Stomach (tissue), 4 donors: ENCODE results near the gene SPATA3.

Experiments
- EP300 ChIP-seq: sonication (generic); formaldehyde crosslinking; IDR thresholded peaks from one replicate; pipeline ENCODE4 v1.6.1; 2017; ENCODE audit warnings: antibody characterized with exemption
- POLR2A ChIP-seq, 4 donors: fragments of 450-650 bp; IDR thresholded peaks; one replicate each; pipeline ENCODE4 v1.6.1; 2016; ENCODE audit warnings: antibody characterized with exemption in 4 of 4, control low read depth in 2 of 4, mild to moderate bottlenecking in 1 of 4, moderate library complexity in 1 of 4
- TF ChIP-seq, protein P1 (sequence below), 7 experiments: fragments of 450-650 bp in 4 of 7; fragments of 200-600 bp in 3 of 7; sonication (generic) in 3 of 7; IDR thresholded peaks; one replicate each; pipeline ENCODE4 v1.5.1; 2016 to 2019; ENCODE audit warnings: antibody characterized with exemption in 7 of 7, control low read depth in 2 of 7, mild to moderate bottlenecking in 1 of 7

DNA sequence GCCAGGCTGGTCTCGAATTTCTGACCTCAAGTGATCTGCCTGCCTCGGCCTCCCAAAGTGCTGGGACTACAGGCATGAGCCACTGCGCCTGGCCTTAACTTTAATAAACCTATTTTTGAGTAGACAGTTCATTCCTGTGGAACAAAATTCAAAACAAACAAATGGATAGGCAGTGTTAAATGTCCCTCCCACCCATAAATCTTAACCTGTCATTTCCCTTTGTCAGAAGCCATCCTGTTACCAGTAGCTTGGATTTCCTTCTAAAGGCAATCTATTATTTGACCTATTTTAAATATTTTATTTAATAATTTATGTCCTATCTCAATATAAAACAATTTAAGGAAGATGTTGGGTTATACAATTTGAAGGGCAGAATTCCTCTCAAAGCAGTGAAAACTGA, 34.8 kb downstream of the SPATA3 start:
- TF ChIP-seq, protein P1, sequence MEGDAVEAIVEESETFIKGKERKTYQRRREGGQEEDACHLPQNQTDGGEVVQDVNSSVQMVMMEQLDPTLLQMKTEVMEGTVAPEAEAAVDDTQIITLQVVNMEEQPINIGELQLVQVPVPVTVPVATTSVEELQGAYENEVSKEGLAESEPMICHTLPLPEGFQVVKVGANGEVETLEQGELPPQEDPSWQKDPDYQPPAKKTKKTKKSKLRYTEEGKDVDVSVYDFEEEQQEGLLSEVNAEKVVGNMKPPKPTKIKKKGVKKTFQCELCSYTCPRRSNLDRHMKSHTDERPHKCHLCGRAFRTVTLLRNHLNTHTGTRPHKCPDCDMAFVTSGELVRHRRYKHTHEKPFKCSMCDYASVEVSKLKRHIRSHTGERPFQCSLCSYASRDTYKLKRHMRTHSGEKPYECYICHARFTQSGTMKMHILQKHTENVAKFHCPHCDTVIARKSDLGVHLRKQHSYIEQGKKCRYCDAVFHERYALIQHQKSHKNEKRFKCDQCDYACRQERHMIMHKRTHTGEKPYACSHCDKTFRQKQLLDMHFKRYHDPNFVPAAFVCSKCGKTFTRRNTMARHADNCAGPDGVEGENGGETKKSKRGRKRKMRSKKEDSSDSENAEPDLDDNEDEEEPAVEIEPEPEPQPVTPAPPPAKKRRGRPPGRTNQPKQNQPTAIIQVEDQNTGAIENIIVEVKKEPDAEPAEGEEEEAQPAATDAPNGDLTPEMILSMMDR (IDR thresholded peaks at IDR 0.05), result no peak
- TF ChIP-seq POLR2A (IDR thresholded peaks at IDR 0.05) (no peak), EP300 (no peak)
